ENCODE measurements around the gene ANKRD22. TPM values are rescaled to one million over a fixed set of nuclear protein-coding genes. Genes with fewer than 3 reads are reported as not detected.

Gene ANKRD22
- total and polyA plus RNA-seq, 7 donors = 2.4 to 26.9 (median 9.7) TPM; not detected in 4

DNA sequence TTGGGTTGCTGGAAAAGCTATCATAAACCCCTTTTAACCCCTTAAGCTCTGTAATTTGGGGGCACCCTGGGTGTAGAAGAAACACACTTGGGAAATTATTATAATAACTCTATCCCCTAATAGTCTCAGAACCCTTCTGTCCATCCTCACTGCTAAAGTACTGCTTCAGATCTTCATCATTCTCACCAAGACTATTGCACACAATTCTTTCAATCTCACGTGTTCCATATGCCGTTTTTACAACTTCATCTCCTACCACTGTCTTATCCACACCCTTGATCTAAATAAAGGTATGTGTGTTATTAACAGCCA lies 15.8 kb downstream of the ANKRD22 start:
- Histone ChIP-seq H3K36me3 (no peaks in the 10 kb centered on the region), H3K4me3 (no peak overlapping the region), H3K4me1 (no peaks in the 10 kb centered on the region), H3K27ac (no peak overlapping the region), H3K27me3 (no peaks in the 10 kb centered on the region), H3K9me3 (no peaks in the 10 kb centered on the region)
- TF ChIP-seq EP300 (IDR thresholded peaks at IDR 0.05) (no peak), POLR2A (IDR thresholded peaks at IDR 0.05) (no peak)
- TF ChIP-seq, protein P1, sequence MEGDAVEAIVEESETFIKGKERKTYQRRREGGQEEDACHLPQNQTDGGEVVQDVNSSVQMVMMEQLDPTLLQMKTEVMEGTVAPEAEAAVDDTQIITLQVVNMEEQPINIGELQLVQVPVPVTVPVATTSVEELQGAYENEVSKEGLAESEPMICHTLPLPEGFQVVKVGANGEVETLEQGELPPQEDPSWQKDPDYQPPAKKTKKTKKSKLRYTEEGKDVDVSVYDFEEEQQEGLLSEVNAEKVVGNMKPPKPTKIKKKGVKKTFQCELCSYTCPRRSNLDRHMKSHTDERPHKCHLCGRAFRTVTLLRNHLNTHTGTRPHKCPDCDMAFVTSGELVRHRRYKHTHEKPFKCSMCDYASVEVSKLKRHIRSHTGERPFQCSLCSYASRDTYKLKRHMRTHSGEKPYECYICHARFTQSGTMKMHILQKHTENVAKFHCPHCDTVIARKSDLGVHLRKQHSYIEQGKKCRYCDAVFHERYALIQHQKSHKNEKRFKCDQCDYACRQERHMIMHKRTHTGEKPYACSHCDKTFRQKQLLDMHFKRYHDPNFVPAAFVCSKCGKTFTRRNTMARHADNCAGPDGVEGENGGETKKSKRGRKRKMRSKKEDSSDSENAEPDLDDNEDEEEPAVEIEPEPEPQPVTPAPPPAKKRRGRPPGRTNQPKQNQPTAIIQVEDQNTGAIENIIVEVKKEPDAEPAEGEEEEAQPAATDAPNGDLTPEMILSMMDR (IDR thresholded peaks at IDR 0.05) = peak in 2 of 4 experiments; percentile 2 to 24
- intact Hi-C loops (cut with DNase I) = loop anchor here (1.0 to 5.0 kb wide), 4 partner anchors 46 to 377 kb away; partner anchors contain the start of genes FAS and STAMBPL1
- DNase-seq = no peak
- 7 to 28% methylated on average over 2 of the region's 2 CpGs for whole genome bisulfite sequencing, 2 donors

GRCh38 chr10:88835096-88835909 lies 16.3 kb downstream of the ANKRD22 start:
- Histone ChIP-seq H3K4me3 (no peak overlapping the region), H3K27me3 (no peaks in the 10 kb centered on the region), H3K27ac (no peak overlapping the region), H3K36me3 (no peaks in the 10 kb centered on the region), H3K9me3 (no peaks in the 10 kb centered on the region), H3K4me1 (no peaks in the 10 kb centered on the region)
- DNase-seq = peak; percentile 91
- intact Hi-C loops (cut with DNase I) = loop anchor here (2.0 to 5.0 kb wide), 3 partner anchors 47 to 377 kb away; partner anchors contain the start of genes FAS and STAMBPL1
- TF ChIP-seq, protein P1 (IDR thresholded peaks at IDR 0.05) = peak; percentile 79 to 89 (median 81)
- TF ChIP-seq POLR2AphosphoS5 (IDR thresholded peaks at IDR 0.05) = no peak
- 19% methylated on average over 10 of the region's 10 CpGs for WGBS, 2 donors

GRCh38 chr10:88833723-88834122 lies 17.9 kb downstream of the ANKRD22 start:
- intact Hi-C loops (cut with DNase I) = loop anchor here (2.0 kb wide), 1 partner anchor 379 kb away; no protein-coding TSS in a partner anchor
- H3K27ac ChIP-seq = no peak overlapping the region
- H3K4me1 ChIP-seq = no peaks in the 10 kb centered on the region
- TF ChIP-seq POLR2A (IDR thresholded peaks at IDR 0.05) (no peak), POLR2AphosphoS5 (IDR thresholded peaks at IDR 0.05) (no peak)
- no peak overlapping the region for H3K4me3 ChIP-seq
- DNase-seq = no peak
- H3K9me3 ChIP-seq = no peaks in the 10 kb centered on the region
- 43 to 52% methylated on average over 2 of the region's 2 CpGs for WGBS, 2 donors
- H3K36me3 ChIP-seq = no peaks in the 10 kb centered on the region
- no peaks in the 10 kb centered on the region for H3K27me3 ChIP-seq

DNA sequence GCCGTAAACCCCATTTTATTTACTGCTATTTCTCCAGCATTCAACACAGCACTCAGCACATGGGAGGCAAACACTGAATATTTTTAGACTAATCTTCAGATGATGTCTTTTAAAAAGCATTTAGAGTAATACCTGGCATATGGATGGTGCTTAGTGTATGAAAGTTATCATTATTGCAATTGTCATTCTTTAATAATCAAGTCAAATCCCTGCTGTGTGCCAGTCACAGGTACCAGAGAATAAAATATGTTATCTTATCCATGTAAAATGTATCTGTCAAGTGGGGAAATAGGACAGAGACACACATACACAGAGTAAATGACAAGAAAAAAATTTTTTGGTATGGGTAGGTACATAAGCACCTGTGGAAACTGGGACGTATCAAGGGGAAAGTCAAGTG lies 18.5 kb downstream of the ANKRD22 start:
- TF ChIP-seq POLR2A (IDR thresholded peaks at IDR 0.05) (no peak), POLR2AphosphoS5 (IDR thresholded peaks at IDR 0.05) (no peak), EP300 (IDR thresholded peaks at IDR 0.05) (no peak)
- TF ChIP-seq, protein P1 (IDR thresholded peaks at IDR 0.05) = no peak
- no peaks in the 10 kb centered on the region for H3K4me1 ChIP-seq
- no peak overlapping the region for H3K27ac ChIP-seq
- H3K4me3 ChIP-seq = no peak overlapping the region
- no peaks in the 10 kb centered on the region for H3K9me3 ChIP-seq
- no peaks in the 10 kb centered on the region for H3K27me3 ChIP-seq
- no peak for DNase-seq
- intact Hi-C loops (cut with DNase I) = no loop called here
- no peaks in the 10 kb centered on the region for H3K36me3 ChIP-seq
- 91 to 94% methylated on average over 2 of the region's 2 CpGs for WGBS, 2 donors

- Histone ChIP-seq H3K27me3 (no peaks in the 10 kb centered on the region), H3K36me3 (no peaks in the 10 kb centered on the region), H3K9me3 (no peaks in the 10 kb centered on the region), H3K27ac (no peak overlapping the region), H3K4me1 (no peaks in the 10 kb centered on the region), H3K4me3 (no peak overlapping the region)
- intact Hi-C loops (cut with DNase I) = no loop called here
- TF ChIP-seq POLR2AphosphoS5 (IDR thresholded peaks at IDR 0.05) = no peak
- no peak for TF ChIP-seq EP300 (IDR thresholded peaks at IDR 0.05)
- TF ChIP-seq, protein P1 (IDR thresholded peaks at IDR 0.05) = no peak
- no peak for TF ChIP-seq POLR2A (IDR thresholded peaks at IDR 0.05)
- DNase-seq = no peak
Observed at GRCh38 chr10:88832376-88832775, 19.3 kb downstream of the ANKRD22 start.

Measured in sigmoid colon (tissue), 7 donors.